ENCODE data around the gene TLE2. TPM values are rescaled to one million over a fixed set of nuclear protein-coding genes. Genes with fewer than 3 reads are reported as not detected.

The TLE2 gene
- total and polyA plus RNA-seq, 9 of the 15 experiments (the other 6 are each of a cell fraction or from before 2014, with no cell fraction given): 0.35 to 13.1 (median 6.2) TPM

DNA sequence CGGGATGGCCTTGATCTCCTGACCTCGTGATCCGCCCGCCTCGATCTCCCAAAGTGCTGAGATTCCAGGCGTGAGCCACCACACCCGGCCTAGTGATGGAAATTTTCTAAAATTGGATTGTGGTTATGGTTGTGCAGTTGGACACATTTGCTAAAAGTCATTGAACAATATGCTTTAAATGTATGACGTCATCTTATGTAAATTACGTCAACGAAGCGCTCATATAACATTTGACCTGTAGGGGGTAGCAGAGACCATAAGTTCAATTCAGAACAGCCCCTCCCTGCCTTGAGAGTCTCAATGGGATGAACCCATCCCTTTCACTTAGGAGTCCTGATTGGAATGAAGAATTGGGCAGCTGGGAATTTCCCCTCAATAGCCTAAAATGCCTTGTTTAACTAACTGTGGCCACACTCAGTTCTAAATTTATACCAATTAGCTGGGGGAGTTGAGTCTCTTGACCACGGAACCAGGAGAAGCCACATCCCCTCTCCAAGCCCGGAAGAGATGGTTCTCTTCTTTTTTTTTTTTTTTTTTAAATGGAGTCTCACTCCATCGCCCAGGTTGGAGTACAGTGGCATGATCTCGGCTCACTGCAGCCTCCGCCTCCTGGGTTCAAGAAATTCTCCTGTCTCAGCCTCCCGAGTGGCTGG, 66.9 kb downstream of the TLE2 start (continued):
- TF ChIP-seq GABPB1 (CRISPR knock-in tag; IDR thresholded peaks at IDR 0.05) (no peak), ARNT (IDR thresholded peaks at IDR 0.05) (peak; percentile 50 to 51; a peak in 2 of 4 replicates), ZNF224 (CRISPR knock-in tag; IDR thresholded peaks at IDR 0.05) (no peak), HMG20B (CRISPR knock-in tag; IDR thresholded peaks at IDR 0.05) (no peak), ARID1B (IDR thresholded peaks at IDR 0.05) (peak; percentile 59), ZBTB9 (CRISPR knock-in tag; IDR thresholded peaks at IDR 0.05) (0 out of 2 replicates have a peak, but pooled peaks have one; percentile 20)
- TF ChIP-seq, protein P1, sequence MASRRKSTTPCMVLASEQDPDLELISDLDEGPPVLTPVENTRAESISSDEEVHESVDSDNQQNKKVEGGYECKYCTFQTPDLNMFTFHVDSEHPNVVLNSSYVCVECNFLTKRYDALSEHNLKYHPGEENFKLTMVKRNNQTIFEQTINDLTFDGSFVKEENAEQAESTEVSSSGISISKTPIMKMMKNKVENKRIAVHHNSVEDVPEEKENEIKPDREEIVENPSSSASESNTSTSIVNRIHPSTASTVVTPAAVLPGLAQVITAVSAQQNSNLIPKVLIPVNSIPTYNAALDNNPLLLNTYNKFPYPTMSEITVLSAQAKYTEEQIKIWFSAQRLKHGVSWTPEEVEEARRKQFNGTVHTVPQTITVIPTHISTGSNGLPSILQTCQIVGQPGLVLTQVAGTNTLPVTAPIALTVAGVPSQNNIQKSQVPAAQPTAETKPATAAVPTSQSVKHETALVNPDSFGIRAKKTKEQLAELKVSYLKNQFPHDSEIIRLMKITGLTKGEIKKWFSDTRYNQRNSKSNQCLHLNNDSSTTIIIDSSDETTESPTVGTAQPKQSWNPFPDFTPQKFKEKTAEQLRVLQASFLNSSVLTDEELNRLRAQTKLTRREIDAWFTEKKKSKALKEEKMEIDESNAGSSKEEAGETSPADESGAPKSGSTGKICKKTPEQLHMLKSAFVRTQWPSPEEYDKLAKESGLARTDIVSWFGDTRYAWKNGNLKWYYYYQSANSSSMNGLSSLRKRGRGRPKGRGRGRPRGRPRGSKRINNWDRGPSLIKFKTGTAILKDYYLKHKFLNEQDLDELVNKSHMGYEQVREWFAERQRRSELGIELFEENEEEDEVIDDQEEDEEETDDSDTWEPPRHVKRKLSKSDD (conservative IDR thresholded peaks at IDR 0.05; ENCODE audit: low read length): no peak
- TF ChIP-seq, protein P2, sequence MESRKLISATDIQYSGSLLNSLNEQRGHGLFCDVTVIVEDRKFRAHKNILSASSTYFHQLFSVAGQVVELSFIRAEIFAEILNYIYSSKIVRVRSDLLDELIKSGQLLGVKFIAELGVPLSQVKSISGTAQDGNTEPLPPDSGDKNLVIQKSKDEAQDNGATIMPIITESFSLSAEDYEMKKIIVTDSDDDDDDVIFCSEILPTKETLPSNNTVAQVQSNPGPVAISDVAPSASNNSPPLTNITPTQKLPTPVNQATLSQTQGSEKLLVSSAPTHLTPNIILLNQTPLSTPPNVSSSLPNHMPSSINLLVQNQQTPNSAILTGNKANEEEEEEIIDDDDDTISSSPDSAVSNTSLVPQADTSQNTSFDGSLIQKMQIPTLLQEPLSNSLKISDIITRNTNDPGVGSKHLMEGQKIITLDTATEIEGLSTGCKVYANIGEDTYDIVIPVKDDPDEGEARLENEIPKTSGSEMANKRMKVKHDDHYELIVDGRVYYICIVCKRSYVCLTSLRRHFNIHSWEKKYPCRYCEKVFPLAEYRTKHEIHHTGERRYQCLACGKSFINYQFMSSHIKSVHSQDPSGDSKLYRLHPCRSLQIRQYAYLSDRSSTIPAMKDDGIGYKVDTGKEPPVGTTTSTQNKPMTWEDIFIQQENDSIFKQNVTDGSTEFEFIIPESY (CRISPR knock-in tag; IDR thresholded peaks at IDR 0.05): no peak; the same call in 1 of the 2 replicates
- TF ChIP-seq, protein P3, sequence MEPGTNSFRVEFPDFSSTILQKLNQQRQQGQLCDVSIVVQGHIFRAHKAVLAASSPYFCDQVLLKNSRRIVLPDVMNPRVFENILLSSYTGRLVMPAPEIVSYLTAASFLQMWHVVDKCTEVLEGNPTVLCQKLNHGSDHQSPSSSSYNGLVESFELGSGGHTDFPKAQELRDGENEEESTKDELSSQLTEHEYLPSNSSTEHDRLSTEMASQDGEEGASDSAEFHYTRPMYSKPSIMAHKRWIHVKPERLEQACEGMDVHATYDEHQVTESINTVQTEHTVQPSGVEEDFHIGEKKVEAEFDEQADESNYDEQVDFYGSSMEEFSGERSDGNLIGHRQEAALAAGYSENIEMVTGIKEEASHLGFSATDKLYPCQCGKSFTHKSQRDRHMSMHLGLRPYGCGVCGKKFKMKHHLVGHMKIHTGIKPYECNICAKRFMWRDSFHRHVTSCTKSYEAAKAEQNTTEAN (CRISPR knock-in tag; IDR thresholded peaks at IDR 0.05): no peak
